ENCODE data around the gene CLEC2D. TPM values are rescaled to one million over a fixed set of nuclear protein-coding genes. Genes with fewer than 3 reads are reported as not detected.

CLEC2D gene
- total RNA-seq, 1 donor from 2014 or later, result 7.2 TPM

DNA sequence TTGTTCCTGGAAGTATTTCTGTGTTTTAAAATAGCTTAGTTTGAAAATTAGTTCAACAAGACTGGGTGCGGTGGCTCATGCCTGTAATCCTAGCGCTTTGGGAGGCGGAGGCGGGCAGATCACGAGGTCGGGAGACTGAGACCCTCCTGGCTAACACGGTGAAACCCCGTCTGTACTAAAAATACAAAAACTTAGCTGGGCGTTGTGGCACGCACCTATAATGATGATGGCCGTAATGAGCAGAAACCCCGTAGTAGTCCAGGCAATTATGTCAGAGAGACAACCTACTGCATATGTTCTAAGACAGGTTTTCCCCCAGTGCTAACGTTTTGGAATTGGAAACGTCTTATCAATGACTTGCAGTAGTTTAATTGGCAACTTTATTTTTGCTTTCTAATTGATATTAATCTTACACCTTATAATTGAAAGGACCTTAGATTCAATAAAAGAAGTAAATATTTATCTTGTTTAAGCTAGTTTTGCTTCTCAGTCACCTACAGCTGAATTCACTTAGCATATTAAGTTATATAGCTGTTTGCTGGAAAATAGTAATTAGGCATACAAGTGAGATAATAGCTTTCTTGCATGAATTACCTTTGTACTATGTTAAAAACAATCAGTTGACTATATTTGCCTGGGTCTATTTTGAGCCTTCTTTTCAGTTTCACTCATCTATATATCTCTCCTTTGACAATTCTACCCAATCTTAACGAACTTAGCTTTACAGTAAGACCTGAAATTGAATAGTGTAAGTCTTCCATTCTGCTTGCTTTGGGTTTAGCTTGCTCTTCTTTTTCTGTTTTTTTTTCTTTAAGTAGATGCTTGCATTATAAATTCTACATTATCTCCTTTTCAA is 47.8 kb downstream of the CLEC2D start:
- no peaks in the 10 kb centered on the region for H3K4me1 Mint-ChIP-seq (ENCODE audit: low read depth, unreplicated experiment)
- H3K36me3 Mint-ChIP-seq (ENCODE audit: unreplicated experiment), result no peaks in the 10 kb centered on the region
- no peaks in the 10 kb centered on the region for H3K27me3 Mint-ChIP-seq (ENCODE audit: unreplicated experiment)
- H3K27ac Mint-ChIP-seq (ENCODE audit: unreplicated experiment), result no peak overlapping the region
- H3K9me3 Mint-ChIP-seq (ENCODE audit: unreplicated experiment), result peaks cover 2% of the 10 kb centered on the region
- TF ChIP-seq, protein P1, sequence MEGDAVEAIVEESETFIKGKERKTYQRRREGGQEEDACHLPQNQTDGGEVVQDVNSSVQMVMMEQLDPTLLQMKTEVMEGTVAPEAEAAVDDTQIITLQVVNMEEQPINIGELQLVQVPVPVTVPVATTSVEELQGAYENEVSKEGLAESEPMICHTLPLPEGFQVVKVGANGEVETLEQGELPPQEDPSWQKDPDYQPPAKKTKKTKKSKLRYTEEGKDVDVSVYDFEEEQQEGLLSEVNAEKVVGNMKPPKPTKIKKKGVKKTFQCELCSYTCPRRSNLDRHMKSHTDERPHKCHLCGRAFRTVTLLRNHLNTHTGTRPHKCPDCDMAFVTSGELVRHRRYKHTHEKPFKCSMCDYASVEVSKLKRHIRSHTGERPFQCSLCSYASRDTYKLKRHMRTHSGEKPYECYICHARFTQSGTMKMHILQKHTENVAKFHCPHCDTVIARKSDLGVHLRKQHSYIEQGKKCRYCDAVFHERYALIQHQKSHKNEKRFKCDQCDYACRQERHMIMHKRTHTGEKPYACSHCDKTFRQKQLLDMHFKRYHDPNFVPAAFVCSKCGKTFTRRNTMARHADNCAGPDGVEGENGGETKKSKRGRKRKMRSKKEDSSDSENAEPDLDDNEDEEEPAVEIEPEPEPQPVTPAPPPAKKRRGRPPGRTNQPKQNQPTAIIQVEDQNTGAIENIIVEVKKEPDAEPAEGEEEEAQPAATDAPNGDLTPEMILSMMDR (IDR thresholded peaks at IDR 0.05; ENCODE audit: partially characterized antibody, unreplicated experiment), result no peak
- H3K4me3 Mint-ChIP-seq (ENCODE audit: unreplicated experiment), result no peak overlapping the region
- DNase-seq, result no peak

DNA sequence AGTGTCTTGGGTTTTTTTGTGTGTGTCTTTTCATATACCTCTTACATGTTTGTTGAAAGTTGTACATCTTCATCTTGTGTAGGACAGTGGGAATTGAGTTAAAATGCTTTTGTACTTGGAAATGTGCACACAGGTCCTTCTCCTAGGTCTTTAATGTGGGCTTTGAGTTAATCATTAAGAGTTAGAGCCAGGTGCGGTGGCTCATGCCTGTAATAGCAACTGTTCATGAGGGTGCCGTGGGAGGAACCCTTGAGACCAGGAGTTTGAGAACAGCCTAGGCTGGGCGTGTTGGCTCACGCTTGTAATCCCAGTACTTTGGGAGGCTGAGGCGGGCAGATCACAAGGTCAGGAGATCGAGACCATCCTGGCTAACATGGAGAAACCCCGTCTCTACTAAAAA is 49.5 kb downstream of the CLEC2D start:
- H3K4me3 Mint-ChIP-seq (ENCODE audit: unreplicated experiment), result no peak overlapping the region
- H3K27me3 Mint-ChIP-seq (ENCODE audit: unreplicated experiment), result no peaks in the 10 kb centered on the region
- TF ChIP-seq, protein P1 (IDR thresholded peaks at IDR 0.05; ENCODE audit: partially characterized antibody, unreplicated experiment), result no peak
- no peaks in the 10 kb centered on the region for H3K4me1 Mint-ChIP-seq (ENCODE audit: low read depth, unreplicated experiment)
- no peaks in the 10 kb centered on the region for H3K36me3 Mint-ChIP-seq (ENCODE audit: unreplicated experiment)
- no peak overlapping the region for H3K27ac Mint-ChIP-seq (ENCODE audit: unreplicated experiment)
- H3K9me3 Mint-ChIP-seq (ENCODE audit: unreplicated experiment), result peaks cover 2% of the 10 kb centered on the region
- no peak for DNase-seq

DNA sequence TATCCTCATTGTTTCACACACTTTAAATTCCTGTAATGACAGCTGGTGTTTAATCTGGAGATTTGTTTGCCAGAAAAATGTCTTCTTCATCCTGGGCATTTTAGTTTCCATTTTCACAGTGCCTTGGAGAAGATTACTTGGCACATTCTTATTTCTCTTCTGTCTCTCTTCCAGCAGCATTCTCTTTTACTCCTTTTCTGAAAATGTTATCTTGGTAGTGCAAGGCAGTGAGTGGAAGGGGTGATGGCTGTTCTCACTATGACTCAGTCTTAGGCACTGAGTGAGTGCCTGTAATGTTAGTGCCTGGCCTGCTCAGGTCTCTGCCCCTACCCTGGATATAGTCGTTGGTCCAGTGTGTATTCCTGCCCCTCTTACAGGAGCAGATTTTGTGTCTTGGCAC is 50.3 kb downstream of the CLEC2D start:
- H3K27me3 Mint-ChIP-seq (ENCODE audit: unreplicated experiment), result no peaks in the 10 kb centered on the region
- DNase-seq, result no peak
- H3K36me3 Mint-ChIP-seq (ENCODE audit: unreplicated experiment), result no peaks in the 10 kb centered on the region
- no peaks in the 10 kb centered on the region for H3K4me1 Mint-ChIP-seq (ENCODE audit: low read depth, unreplicated experiment)
- peaks cover 2% of the 10 kb centered on the region for H3K9me3 Mint-ChIP-seq (ENCODE audit: unreplicated experiment)
- H3K4me3 Mint-ChIP-seq (ENCODE audit: unreplicated experiment), result no peak overlapping the region
- TF ChIP-seq, protein P1 (IDR thresholded peaks at IDR 0.05; ENCODE audit: partially characterized antibody, unreplicated experiment), result no peak
- H3K27ac Mint-ChIP-seq (ENCODE audit: unreplicated experiment), result no peak overlapping the region

DNA sequence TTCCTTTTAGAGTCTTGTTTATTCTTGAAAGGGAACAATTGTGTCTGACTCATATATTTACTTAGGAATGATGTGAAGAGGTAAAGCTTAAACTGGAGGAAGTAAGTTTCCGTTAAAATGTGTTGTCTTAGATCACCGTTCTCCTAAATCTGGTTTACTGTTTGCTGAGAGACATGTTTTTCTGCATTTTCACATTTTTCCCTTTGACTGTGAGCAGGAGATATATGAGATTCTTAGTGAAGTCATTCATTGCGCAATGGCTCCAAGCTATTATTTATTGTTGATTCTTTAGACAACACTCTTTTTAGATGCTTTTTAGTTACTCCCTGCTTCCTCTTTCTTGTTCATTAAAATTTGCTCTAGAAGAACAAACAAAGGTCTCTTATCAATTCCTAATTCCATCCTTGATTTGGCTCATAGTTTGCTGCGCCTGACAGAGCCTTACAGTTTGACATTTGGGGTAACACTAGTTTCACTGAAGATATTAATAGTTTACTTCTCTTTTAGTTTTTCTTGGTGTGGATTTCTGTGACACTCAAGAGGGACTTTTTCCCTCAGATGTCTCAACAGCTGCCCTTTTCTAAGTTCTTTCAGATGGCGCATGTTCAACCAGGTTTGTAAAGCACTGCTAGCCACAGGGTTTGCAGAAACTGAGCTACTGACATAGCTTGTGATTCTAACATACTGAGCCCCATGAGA is 52.0 kb downstream of the CLEC2D start:
- Mint-ChIP-seq H3K27ac (ENCODE audit: unreplicated experiment) (no peak overlapping the region), H3K9me3 (ENCODE audit: unreplicated experiment) (peaks cover 2% of the 10 kb centered on the region), H3K4me1 (ENCODE audit: low read depth, unreplicated experiment) (no peaks in the 10 kb centered on the region), H3K36me3 (ENCODE audit: unreplicated experiment) (no peaks in the 10 kb centered on the region), H3K4me3 (ENCODE audit: unreplicated experiment) (no peak overlapping the region), H3K27me3 (ENCODE audit: unreplicated experiment) (no peaks in the 10 kb centered on the region)
- DNase-seq, result no peak
- TF ChIP-seq, protein P1 (IDR thresholded peaks at IDR 0.05; ENCODE audit: partially characterized antibody, unreplicated experiment), result no peak

DNA sequence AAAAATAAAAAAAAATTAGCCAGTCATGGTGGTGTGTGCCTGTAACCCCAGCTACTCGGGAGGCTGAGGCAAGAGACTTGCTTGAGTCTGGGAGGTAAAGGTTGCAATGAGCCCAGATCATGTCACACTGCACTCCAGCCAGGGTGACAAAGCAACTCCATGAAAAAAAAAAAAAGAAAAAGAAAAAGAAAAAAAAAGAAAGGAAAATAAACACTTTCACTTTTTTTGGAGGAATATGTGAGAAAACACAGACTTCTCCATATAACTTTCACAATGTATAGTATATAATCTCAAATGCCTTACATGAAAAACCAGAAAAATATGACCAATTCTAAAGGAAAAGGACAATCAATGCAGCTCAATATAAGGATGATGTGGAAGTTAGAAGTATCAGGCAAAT is 54.5 kb downstream of the CLEC2D start:
- H3K4me1 Mint-ChIP-seq (ENCODE audit: low read depth, unreplicated experiment), result no peaks in the 10 kb centered on the region
- TF ChIP-seq, protein P1 (IDR thresholded peaks at IDR 0.05; ENCODE audit: partially characterized antibody, unreplicated experiment), result no peak
- H3K36me3 Mint-ChIP-seq (ENCODE audit: unreplicated experiment), result no peaks in the 10 kb centered on the region
- no peak overlapping the region for H3K4me3 Mint-ChIP-seq (ENCODE audit: unreplicated experiment)
- H3K27me3 Mint-ChIP-seq (ENCODE audit: unreplicated experiment), result no peaks in the 10 kb centered on the region
- no peak overlapping the region for H3K27ac Mint-ChIP-seq (ENCODE audit: unreplicated experiment)
- no peak for DNase-seq
- H3K9me3 Mint-ChIP-seq (ENCODE audit: unreplicated experiment), result no peaks in the 10 kb centered on the region
